Measurements from ENCODE around the gene CDR2L. TPM values are rescaled to one million over a fixed set of nuclear protein-coding genes. Genes with fewer than 3 reads are reported as not detected.
"Not testable (repeated sequence)": the region's sequence is repeated elsewhere in the genome, so short reads cannot be mapped to it uniquely, and the experiment has no call there.

Gene CDR2L
- total RNA-seq, 1 donor from 2014 or later = 69.2 TPM

GRCh38 chr17:75041656-75042280, 54.3 kb downstream of the CDR2L start:
- no peak for DNase-seq (ENCODE audit: low read depth)

DNA sequence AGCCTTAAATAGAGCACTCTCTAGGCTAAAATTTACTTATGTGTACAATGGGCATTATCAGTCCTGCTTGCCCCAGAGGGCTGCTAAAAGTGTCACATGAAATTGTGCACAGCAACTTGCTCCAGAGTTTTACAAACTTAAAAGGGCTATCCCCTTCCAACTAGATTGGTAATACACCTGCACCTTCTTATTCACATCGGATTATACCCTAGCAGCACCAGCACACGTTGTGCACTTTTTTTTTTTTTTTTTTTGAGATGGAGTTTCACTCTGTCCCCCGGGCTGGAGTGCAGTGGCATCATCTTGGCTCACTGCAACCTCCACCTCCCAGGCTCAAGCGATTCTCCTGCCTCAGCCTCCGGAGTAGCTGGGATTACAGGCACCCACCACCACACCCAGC, 56.4 kb downstream of the CDR2L start:
- not testable (repeated sequence) for DNase-seq (ENCODE audit: low read depth)

DNA sequence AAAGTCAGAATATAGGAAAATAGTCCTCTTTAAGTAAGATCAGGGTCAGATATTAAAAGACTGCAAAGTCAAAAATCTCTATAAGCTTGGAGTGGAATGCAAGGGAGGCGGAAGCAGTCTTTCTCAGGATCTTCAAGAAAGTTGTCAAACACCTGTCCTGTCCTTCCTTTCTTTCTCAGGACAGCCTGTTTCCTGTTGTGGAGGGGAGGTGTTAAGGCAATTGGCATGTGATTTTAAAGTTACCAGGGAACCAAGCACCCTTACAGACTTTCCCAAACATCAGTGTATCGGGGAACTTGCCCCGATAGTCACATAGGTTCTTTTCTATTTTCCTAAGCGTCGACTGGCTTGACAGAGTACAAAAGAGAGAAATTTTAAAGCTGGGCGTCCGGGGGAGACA, 57.3 kb downstream of the CDR2L start:
- DNase-seq (ENCODE audit: low read depth) = no peak

DNA sequence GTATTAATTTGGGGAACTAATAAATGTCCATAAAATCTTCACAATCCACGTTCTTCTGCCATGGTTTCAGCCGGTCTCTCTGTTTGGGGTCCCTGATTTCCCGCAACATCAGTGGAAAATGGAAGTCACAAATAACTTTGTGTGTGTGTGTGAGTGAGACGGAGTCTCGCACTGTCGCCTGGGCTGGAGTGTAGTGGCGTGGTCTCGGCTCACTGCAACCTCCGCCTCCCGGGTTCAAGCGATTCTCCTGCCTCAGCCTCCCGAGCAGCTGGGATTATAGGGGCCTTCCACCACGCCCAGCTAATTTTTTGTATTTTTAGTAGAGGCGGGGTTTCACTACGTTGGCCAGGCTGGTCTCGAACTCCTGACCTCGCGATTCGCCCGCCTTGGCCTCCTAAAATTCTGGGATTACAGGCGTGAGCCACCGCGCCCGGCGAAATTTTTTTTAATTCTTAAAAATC, 58.5 kb downstream of the CDR2L start:
- not testable (repeated sequence) for DNase-seq (ENCODE audit: low read depth)

GRCh38 chr17:75046407-75047289, 59.2 kb downstream of the CDR2L start, which contains the start of the genes ATP5PD and KCTD2:
Gene ATP5PD, minus strand, starts transcription at chr17:75046969. Its CDS starts 4,319 bp downstream, at chr17:75042650.
Gene KCTD2, plus strand, starts transcription at chr17:75047225. Its CDS starts 26 bp downstream, at chr17:75047251.
- DNase-seq (ENCODE audit: low read depth) = peak; percentile 94

DNA sequence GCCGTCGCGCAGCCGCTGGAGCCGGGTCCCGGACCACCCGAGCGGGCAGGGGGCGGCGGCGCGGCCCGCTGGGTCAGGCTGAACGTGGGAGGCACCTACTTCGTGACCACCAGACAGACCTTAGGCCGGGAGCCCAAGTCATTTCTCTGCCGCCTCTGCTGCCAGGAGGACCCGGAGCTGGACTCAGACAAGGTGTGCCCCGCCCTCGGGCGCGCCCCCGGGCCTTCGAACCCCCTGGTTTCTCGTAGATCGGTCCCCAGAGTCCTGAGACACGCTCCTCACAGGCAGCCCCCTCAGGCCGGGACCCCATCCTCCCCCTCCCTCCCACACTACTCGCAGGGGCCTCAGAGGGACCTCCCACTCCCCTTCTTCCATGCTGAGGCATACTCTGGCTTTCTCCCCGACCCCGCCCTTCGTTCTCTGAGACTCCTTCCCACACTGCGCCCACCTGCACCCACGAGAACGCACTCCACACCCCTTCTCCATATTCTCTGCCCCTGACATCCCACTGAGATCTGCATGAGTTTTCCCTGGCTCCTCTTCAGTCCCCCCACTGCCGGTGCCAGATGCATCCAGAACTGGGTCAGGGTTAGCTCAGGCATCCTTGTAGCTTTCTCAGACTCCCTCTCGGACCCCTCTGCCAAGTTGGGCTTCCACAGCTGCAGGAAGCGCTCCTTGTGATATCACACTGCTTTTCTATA, 60.1 kb downstream of the CDR2L start:
- DNase-seq (ENCODE audit: low read depth) = no peak

DNA sequence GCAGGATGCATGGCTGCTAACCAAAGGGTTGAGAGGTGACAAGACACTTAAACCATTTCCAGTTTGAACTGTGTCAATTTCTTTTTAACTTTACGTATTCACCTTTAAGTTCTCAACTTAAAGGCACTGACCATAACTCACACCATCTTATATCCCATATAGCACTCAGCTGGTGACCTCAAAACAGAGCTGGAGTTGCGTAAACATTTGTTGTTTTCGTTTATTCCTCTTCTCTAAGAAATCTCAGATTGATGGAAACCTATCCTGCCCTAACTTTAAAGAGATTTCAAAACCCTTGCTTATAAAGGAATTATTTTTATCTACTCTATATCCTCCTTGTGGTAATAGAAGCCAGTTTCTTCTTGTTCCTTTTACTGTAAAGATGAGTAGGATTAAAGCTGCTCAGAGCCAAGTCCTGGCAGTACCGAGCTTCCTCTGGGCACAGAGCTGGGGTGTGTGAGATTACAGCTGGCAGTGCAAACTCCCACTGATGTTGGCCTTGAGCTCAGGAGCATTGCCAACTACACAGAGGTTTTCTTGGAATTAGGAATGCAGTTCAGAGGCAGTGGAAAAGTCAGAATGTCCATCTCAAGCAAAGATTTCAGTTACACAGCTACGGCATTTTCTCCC, 60.9 kb downstream of the CDR2L start:
- no peak for DNase-seq (ENCODE audit: low read depth)

- no peak for DNase-seq (ENCODE audit: low read depth)
Observed at GRCh38 chr17:75049057-75049456, 61.6 kb downstream of the CDR2L start.

DNA sequence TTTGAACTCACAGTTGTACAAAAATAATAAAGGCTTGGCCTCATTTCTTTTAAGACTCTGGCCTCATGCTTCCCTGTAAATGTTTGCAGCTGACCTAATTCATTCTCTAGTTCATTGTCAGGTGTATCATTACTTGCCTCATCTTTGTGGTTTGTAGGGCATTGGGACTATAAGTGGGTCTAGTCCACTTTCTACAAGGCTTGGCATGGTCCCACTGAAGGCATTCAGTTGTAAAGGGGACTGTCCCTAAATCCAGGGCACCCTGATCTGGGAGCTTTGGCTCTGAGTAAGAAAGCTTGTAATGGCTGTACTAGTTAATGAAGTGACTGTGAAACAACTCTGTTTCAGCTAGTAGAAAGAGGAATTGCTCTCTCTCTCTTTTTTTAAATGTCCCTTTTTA, 62.3 kb downstream of the CDR2L start:
- peak; percentile 43 for DNase-seq (ENCODE audit: low read depth)

DNA sequence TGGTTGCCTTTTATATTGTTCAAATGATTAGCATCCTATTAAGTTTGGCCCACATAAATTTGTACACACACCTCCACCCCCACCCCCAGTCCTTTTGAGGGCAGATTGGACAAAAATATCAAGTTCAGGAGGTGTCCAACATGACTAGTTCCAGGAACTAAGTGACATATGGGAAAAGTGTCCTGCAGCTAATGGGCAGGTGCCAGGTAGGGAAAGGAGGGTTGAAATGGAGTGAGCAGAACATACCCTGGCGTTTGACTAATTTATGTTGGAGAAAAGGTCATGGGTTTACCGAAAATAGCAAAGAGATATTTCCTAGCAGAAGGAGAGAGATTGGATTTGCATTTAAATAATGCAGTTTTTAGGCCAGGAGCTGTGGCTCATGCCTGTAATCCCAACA, 64.5 kb downstream of the CDR2L start:
- DNase-seq (ENCODE audit: low read depth) = no peak

Other genes starting within 250 kb of the CDR2L start
- 28.6 and 61.1 TPM in 2 replicates for gene NHERF1, start 239.0 kb upstream of the CDR2L start, total RNA-seq
- 29.2 and 29.3 TPM in 2 replicates for gene NAT9, start 211.3 kb upstream of the CDR2L start, total RNA-seq
- gene GRIN2C, start 127.7 kb upstream of the CDR2L start, total RNA-seq = 0.10 TPM in 1 of 2 replicates, not detected in the other
- 30.6 and 31.3 TPM in 2 replicates for gene FDXR, start 114.6 kb upstream of the CDR2L start, total RNA-seq
- gene FADS6, start 94.0 kb upstream of the CDR2L start, total RNA-seq = not detected in 2 replicates
- not detected in 2 replicates for gene USH1G, start 64.4 kb upstream of the CDR2L start, total RNA-seq
- not detected in 2 replicates for gene OTOP2, start 63.4 kb upstream of the CDR2L start, total RNA-seq
- gene OTOP3, start 51.7 kb upstream of the CDR2L start, total RNA-seq = not detected in 2 replicates
- gene HID1, start 14.9 kb upstream of the CDR2L start, total RNA-seq = 3.9 and 6.9 TPM in 2 replicates
- 19.9 and 40.8 TPM in 2 replicates for gene MRPL58, start 25.0 kb downstream of the CDR2L start, total RNA-seq
- 266 and 415 TPM in 2 replicates for gene ATP5PD, start 59.3 kb downstream of the CDR2L start, total RNA-seq
- gene KCTD2, start 59.6 kb downstream of the CDR2L start, total RNA-seq = 13.4 and 29.6 TPM in 2 replicates
- gene SLC16A5, start 100.3 kb downstream of the CDR2L start, total RNA-seq = 35.6 and 165 TPM in 2 replicates
- 1.2 and 14.2 TPM in 2 replicates for gene ARMC7, start 122.3 kb downstream of the CDR2L start, total RNA-seq
- 22.9 and 77.3 TPM in 2 replicates for gene NT5C, start 144.1 kb downstream of the CDR2L start, total RNA-seq
- gene JPT1, start 166.9 kb downstream of the CDR2L start, total RNA-seq = 171 and 366 TPM in 2 replicates
- 96.6 and 151 TPM in 2 replicates for gene SUMO2, start 195.3 kb downstream of the CDR2L start, total RNA-seq
- gene NUP85, start 218.0 kb downstream of the CDR2L start, total RNA-seq = 27.6 and 37.7 TPM in 2 replicates

Data from renal cortical epithelial cell (primary cell).